PFSK-1 (cell line): Measurements from ENCODE around the gene JADE2.

Experiments used
- FOXP2 ChIP-seq: optimal IDR thresholded peaks from 2 replicates; pipeline ENCODE3; 2011; ENCODE audit warnings: borderline replicate concordance, control low read depth, inconsistent platforms; ENCODE audit not compliant: insufficient read depth; ENCODE audit errors: extremely low read length, extremely low read depth
- POLR2AphosphoS5 ChIP-seq: IDR thresholded peaks from 2 replicates; pipeline ENCODE4 v1.6.1; 2012; ENCODE audit warnings: low read depth, mild to moderate bottlenecking, control low read depth, low read length, moderate library complexity
- REST ChIP-seq, 2 experiments: IDR thresholded peaks; 2 replicates each; pipeline versions ENCODE4 v1.6.1 to v1.8.0; 2011 to 2012; ENCODE audit warnings: low read depth in 2 of 2, low read length in 2 of 2, control low read depth in 1 of 2, inconsistent platforms in 1 of 2, mild to moderate bottlenecking in 1 of 2, moderate library complexity in 1 of 2; ENCODE audit not compliant: insufficient read depth in 1 of 2
- SIN3A ChIP-seq: IDR thresholded peaks from 2 replicates; pipeline ENCODE4 v1.6.1; 2012; ENCODE audit warnings: mild to moderate bottlenecking, low read length, moderate library complexity, borderline replicate concordance; ENCODE audit not compliant: insufficient read depth
- TAF1 ChIP-seq: IDR thresholded peaks from 2 replicates; pipeline ENCODE4 v1.6.1; 2012; ENCODE audit warnings: low read length, control low read depth, borderline replicate concordance; ENCODE audit not compliant: insufficient read depth

JADE2 gene

GRCh38 chr5:134527156-134527960 lies 1.9 kb downstream of the JADE2 start:
- TF ChIP-seq FOXP2 (peak; percentile 62), SIN3A (no peak), POLR2AphosphoS5 (peak; percentile 75)

- no peak for TF ChIP-seq REST (IDR thresholded peaks at IDR 0.05; ENCODE audit: insufficient read depth in 1 of 2, low read depth in 2 of 2, low read length in 2 of 2)
- TF ChIP-seq TAF1, result no peak
- TF ChIP-seq FOXP2, result no peak
- no peak for TF ChIP-seq POLR2AphosphoS5
- TF ChIP-seq SIN3A, result no peak
Measured at GRCh38 chr5:134527961-134528424, 2.5 kb downstream of the JADE2 start.

- TF ChIP-seq FOXP2, result no peak
- TF ChIP-seq REST (IDR thresholded peaks at IDR 0.05; ENCODE audit: insufficient read depth in 1 of 2, low read depth in 2 of 2, low read length in 2 of 2), result no peak
- no peak for TF ChIP-seq POLR2AphosphoS5
- TF ChIP-seq SIN3A, result no peak
- TF ChIP-seq TAF1, result no peak
Measured at GRCh38 chr5:134528556-134528955, 3.1 kb downstream of the JADE2 start.

- TF ChIP-seq POLR2AphosphoS5 (no peak), REST (IDR thresholded peaks at IDR 0.05; ENCODE audit: insufficient read depth in 1 of 2, low read depth in 2 of 2, low read length in 2 of 2) (no peak)
Measured at GRCh38 chr5:134529460-134529859, 4.0 kb downstream of the JADE2 start.

- TF ChIP-seq REST (IDR thresholded peaks at IDR 0.05; ENCODE audit: insufficient read depth in 1 of 2, low read depth in 2 of 2, low read length in 2 of 2) (no peak), POLR2AphosphoS5 (no peak), SIN3A (no peak), TAF1 (no peak), FOXP2 (no peak)
Measured at GRCh38 chr5:134530301-134531077, 5.0 kb downstream of the JADE2 start.
